Central memory CD8-positive, alpha-beta T cell (primary cell): Measurements from ENCODE around the gene KCNS1.
"Not testable (repeated sequence)": the region's sequence is repeated elsewhere in the genome, so short reads cannot be mapped to it uniquely, and the experiment has no call there.

ENCODE experiments used
- ATAC-seq: fragments of 150-1000 bp; cut with Tn5 transposase; replicated peaks from 2 replicates; pipeline ENCODE4 v1.10.0; 2022; ENCODE audit warnings: mild to moderate bottlenecking, moderate FRiP score, moderate number of reproducible peaks; ENCODE audit not compliant: poor library complexity, severe bottlenecking; ENCODE audit errors: extremely low read depth
- DNase-seq, 2 donors: peaks; one replicate each; pipeline ENCODE4 v3.0.0; 2021; ENCODE audit warnings: low spot score in 2 of 2
- H3K27ac Mint-ChIP-seq: one replicate; pipeline ENCODE4 v1.8.0; 2022; ENCODE audit warnings: low read depth, mild to moderate bottlenecking, moderate library complexity, mixed read lengths
- H3K27me3 Mint-ChIP-seq: one replicate; pipeline ENCODE4 v1.8.0; 2022; ENCODE audit warnings: mixed read lengths
- H3K36me3 Mint-ChIP-seq: one replicate; pipeline ENCODE4 v1.8.0; 2022; ENCODE audit warnings: mild to moderate bottlenecking, moderate library complexity, mixed read lengths; ENCODE audit not compliant: insufficient read depth
- H3K4me1 Mint-ChIP-seq: one replicate; pipeline ENCODE4 v1.8.0; 2022; ENCODE audit warnings: mixed read lengths
- H3K4me3 Mint-ChIP-seq: one replicate; pipeline ENCODE4 v1.8.0; 2022; ENCODE audit warnings: mild to moderate bottlenecking, moderate library complexity, mixed read lengths
- H3K9me3 Mint-ChIP-seq: one replicate; pipeline ENCODE4 v1.8.0; 2022; ENCODE audit warnings: mixed read lengths

Gene KCNS1, protein sequence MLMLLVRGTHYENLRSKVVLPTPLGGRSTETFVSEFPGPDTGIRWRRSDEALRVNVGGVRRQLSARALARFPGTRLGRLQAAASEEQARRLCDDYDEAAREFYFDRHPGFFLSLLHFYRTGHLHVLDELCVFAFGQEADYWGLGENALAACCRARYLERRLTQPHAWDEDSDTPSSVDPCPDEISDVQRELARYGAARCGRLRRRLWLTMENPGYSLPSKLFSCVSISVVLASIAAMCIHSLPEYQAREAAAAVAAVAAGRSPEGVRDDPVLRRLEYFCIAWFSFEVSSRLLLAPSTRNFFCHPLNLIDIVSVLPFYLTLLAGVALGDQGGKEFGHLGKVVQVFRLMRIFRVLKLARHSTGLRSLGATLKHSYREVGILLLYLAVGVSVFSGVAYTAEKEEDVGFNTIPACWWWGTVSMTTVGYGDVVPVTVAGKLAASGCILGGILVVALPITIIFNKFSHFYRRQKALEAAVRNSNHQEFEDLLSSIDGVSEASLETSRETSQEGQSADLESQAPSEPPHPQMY

DNA sequence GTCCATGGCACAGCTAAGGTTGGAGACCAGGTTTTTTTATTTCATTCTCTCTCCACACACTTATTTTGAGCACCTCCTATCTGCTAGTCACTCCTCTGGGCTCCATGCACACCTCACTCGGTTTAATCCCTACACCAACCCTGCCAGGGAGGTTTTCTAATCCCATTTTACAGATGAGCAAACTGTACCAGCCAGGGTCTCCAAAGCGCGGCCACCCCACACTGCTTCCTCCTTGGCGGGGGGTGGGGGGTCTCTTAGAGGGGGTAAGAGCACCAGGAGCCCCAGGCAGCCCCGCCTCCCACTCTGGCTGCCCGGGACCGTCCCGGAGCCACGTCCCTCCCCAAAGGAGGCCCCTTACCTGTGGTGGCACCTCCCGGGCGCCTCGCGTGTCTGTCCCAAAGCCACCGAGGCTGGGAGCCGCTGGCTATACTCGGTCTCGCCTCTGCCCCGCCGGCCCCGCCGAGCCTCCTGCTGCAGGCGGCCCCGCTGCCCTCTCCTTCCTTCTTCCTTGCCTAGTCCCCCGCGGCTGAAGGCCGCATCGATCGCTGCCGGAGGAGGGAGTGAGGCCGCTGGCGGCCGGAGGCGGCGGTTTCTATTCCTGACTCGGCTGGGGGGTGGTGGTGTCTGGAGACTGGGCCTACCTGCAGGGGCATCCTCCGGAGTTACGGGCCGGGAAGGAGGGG, at the start of gene KCNS1:
KCNS1 (minus strand) TSS at position 565 of the 683 bp plus-strand sequence. CDS start 1,891 bp downstream, outside the sequence.
- ATAC-seq (no peak), DNase-seq (no peak)
- Mint-ChIP-seq H3K27ac (no peak within 1 kb of the TSS), H3K4me3 (no peak within 1 kb of the TSS), H3K4me1 (peaks cover 5% of the 10 kb centered on the region), H3K36me3 (peaks cover 5% of the 10 kb centered on the region), H3K9me3 (no peaks in the 10 kb centered on the region), H3K27me3 (peaks cover 79% of the 10 kb centered on the region)

GRCh38 chr20:45149062-45149461, 48.1 kb upstream of the KCNS1 start:
- no peak overlapping the region for H3K27ac Mint-ChIP-seq
- ATAC-seq (no peak), DNase-seq (no peak)
- H3K4me1 Mint-ChIP-seq: no peaks in the 10 kb centered on the region
- no peaks in the 10 kb centered on the region for H3K9me3 Mint-ChIP-seq
- H3K4me3 Mint-ChIP-seq: no peak overlapping the region
- H3K27me3 Mint-ChIP-seq: peaks cover 92% of the 10 kb centered on the region
- H3K36me3 Mint-ChIP-seq: no peaks in the 10 kb centered on the region

DNA sequence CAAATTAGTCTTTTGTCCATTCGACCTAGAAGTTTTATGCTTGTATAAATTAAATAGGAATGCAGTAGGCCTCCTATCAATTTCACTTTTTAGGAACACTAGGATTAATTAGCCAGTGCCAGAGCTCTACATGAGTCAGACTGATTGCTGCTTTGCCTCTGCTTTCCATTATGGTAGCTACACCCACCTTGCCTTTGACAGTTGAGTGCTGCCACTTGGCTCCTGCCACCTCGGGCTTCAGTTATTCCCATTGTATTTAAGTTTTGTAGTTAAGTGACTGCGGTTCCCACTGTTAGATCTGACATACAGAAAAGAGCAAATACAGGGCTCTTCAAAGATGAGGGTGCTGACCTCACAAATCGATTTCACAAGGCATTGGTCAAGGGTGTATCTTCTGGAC, 39.9 kb upstream of the KCNS1 start:
- Mint-ChIP-seq H3K9me3 (no peaks in the 10 kb centered on the region), H3K27ac (no peak overlapping the region), H3K36me3 (no peaks in the 10 kb centered on the region), H3K27me3 (peaks cover 25% of the 10 kb centered on the region), H3K4me1 (no peaks in the 10 kb centered on the region), H3K4me3 (no peak overlapping the region)
- ATAC-seq (no peak), DNase-seq (no peak)

GRCh38 chr20:45139733-45140375, 38.9 kb upstream of the KCNS1 start:
- H3K4me1 Mint-ChIP-seq, H3K4me3 Mint-ChIP-seq, DNase-seq, H3K9me3 Mint-ChIP-seq, ATAC-seq, H3K36me3 Mint-ChIP-seq, H3K27ac Mint-ChIP-seq: not testable (repeated sequence)
- H3K27me3 Mint-ChIP-seq: peaks cover 20% of the 10 kb centered on the region

GRCh38 chr20:45138561-45139300, 37.8 kb upstream of the KCNS1 start:
- no peaks in the 10 kb centered on the region for H3K9me3 Mint-ChIP-seq
- no peak for ATAC-seq

DNA sequence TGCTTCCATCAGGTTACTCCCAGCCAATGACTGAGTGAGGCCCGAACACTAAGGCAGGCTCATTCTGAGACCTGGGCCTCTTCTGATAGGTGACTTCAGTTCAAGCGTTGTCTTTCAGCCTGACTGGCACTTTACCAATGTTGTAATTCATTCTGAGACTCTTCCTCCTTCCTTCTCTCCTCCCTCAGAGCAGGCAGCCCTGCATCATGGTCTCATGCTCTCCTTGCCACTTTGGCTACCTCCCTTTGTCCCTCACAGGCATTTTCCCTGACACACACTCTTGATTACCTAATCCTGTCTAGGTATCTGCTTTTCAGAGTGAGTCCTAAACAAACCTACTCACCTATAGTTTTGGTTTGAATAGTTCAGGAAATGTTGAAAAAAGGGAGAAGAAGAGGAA, 36.0 kb upstream of the KCNS1 start:
- Mint-ChIP-seq H3K4me1 (no peaks in the 10 kb centered on the region), H3K27ac (no peak overlapping the region), H3K36me3 (no peaks in the 10 kb centered on the region), H3K27me3 (peaks cover 33% of the 10 kb centered on the region), H3K9me3 (no peaks in the 10 kb centered on the region), H3K4me3 (no peak overlapping the region)
- ATAC-seq (no peak), DNase-seq (no peak)

More at GRCh38 chr20:45138561-45139300, 37.8 kb upstream of the KCNS1 start:
- Mint-ChIP-seq H3K4me1 (no peaks in the 10 kb centered on the region), H3K27ac (no peak overlapping the region), H3K4me3 (no peak overlapping the region), H3K27me3 (peaks cover 20% of the 10 kb centered on the region), H3K36me3 (no peaks in the 10 kb centered on the region)
- peak in 1 of 2 donors; percentile 22 for DNase-seq

DNA sequence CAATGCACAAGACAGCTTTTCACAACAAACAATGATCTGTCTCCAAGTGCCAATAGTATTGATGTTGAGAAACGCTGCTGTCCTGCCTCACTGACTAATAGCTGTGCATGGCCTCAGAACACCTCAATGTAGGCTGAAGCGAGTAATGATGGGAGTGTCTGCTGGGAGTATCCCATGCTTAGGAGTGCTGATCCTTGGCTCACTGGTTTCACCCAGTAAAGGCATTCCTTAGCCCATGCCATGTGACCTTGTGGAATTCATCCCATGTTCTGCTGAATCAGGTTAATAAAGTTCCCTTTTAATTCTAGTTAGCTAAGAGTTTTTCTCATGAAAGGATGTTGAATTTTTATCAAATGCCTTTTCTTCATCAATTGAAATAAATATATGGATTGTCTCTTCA, 27.2 kb upstream of the KCNS1 start:
- Mint-ChIP-seq H3K4me3 (no peak overlapping the region), H3K4me1 (no peaks in the 10 kb centered on the region), H3K9me3 (no peaks in the 10 kb centered on the region), H3K36me3 (no peaks in the 10 kb centered on the region), H3K27ac (no peak overlapping the region), H3K27me3 (peaks cover 63% of the 10 kb centered on the region)
- ATAC-seq (no peak), DNase-seq (no peak)

DNA sequence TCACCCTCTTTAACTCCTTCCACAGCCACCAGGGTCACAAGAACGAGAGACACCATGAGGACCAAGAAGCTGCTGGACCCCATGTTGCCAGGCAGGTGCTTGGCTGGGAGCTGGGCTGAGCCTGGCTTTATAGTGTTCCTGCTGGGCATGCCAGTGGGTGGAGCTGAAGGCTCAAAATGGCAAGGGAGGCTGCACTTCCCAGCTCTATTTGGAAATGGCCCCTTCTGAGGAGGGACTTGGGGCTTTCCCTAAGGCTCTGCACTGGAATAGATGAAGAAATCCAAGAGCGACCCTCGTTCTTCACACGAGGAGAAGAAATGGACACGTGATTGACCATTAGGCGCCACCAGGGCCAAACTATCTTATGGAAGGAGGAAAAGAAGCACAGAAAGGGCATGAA, 23.4 kb upstream of the KCNS1 start, which contains the start of gene WFDC12:
WFDC12 (minus strand) TSS at position 101 of the 400 bp plus-strand sequence; CDS start at position 83, 18 bp downstream.
- no peak within 1 kb of the TSS for H3K27ac Mint-ChIP-seq
- peaks cover 49% of the 10 kb centered on the region for H3K27me3 Mint-ChIP-seq
- no peak for ATAC-seq

DNA sequence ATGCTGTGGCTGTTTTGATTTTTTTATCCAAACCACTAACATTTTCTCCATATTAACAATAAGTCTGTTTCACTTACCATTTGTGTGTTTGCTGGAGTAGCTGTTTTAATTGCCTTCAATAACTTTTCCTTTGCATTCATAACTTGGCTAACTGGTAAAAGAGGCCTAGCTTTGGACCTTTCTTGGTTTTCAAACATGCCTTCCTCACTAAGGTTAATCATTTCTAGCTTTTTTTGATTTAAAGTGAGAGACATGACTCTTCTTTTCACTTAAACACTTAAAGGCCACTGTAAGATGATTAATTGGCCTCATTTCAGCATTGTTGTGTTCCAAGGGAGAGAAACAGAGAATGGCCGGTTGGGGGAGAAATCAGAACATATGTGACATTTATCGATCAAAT, 20.5 kb upstream of the KCNS1 start:
- ATAC-seq: no peak
- H3K9me3 Mint-ChIP-seq: no peaks in the 10 kb centered on the region
- peaks cover 39% of the 10 kb centered on the region for H3K27me3 Mint-ChIP-seq
- no peak for DNase-seq
- no peak overlapping the region for H3K27ac Mint-ChIP-seq
- H3K4me1 Mint-ChIP-seq: no peaks in the 10 kb centered on the region
- no peak overlapping the region for H3K4me3 Mint-ChIP-seq
- no peaks in the 10 kb centered on the region for H3K36me3 Mint-ChIP-seq

More for the DNA sequence above, 23.4 kb upstream of the KCNS1 start, which contains the start of gene WFDC12:
- Mint-ChIP-seq H3K9me3 (no peaks in the 10 kb centered on the region), H3K36me3 (no peaks in the 10 kb centered on the region), H3K4me3 (no peak within 1 kb of the TSS), H3K4me1 (no peaks in the 10 kb centered on the region)
- no peak for DNase-seq

- H3K27ac Mint-ChIP-seq: no peak overlapping the region
- ATAC-seq: no peak
- peaks cover 38% of the 10 kb centered on the region for H3K27me3 Mint-ChIP-seq
- DNase-seq: no peak
- H3K4me1 Mint-ChIP-seq: peaks cover 7% of the 10 kb centered on the region
- no peaks in the 10 kb centered on the region for H3K9me3 Mint-ChIP-seq
- no peak overlapping the region for H3K4me3 Mint-ChIP-seq
- H3K36me3 Mint-ChIP-seq: peaks cover 2% of the 10 kb centered on the region
Measured at GRCh38 chr20:45119556-45120266, 18.8 kb upstream of the KCNS1 start.

- no peak overlapping the region for H3K27ac Mint-ChIP-seq
- peaks cover 2% of the 10 kb centered on the region for H3K36me3 Mint-ChIP-seq
- H3K4me1 Mint-ChIP-seq: peaks cover 13% of the 10 kb centered on the region
- no peaks in the 10 kb centered on the region for H3K9me3 Mint-ChIP-seq
- DNase-seq (no peak), ATAC-seq (no peak)
- H3K4me3 Mint-ChIP-seq: no peak overlapping the region
- H3K27me3 Mint-ChIP-seq: peaks cover 31% of the 10 kb centered on the region
Measured at GRCh38 chr20:45118028-45118427, 17.1 kb upstream of the KCNS1 start.
